ENCODE measurements around the gene SPANXN2.
"Not testable (repeated sequence)": the region's sequence is repeated elsewhere in the genome, so short reads cannot be mapped to it uniquely, and the experiment has no call there.

Gene SPANXN2

DNA sequence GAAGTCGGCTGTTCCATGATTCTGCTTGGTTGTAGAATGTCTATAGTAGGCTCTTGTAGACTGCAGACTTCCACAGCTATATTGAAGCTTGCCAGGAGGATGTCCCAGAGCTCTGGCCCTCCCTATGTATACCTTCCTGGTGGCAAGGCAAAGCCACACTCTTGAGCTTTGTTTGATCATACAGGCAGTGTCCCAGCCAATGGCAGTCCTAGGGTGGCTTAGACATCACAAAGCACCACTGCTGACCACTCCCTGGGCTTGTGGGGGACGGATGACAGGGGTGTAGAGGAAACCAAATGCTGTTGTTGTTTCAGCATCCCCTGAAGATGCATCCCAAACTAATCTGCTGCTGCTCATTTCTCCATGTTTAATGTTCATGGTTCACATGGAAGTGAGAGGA, at the start of gene SPANXN2:
Gene SPANXN2, minus strand, starts transcription at position 101 of the 400 bp plus-strand sequence. Its CDS starts 84 bp downstream, at position 17.
- DNase-seq, result not testable (repeated sequence)

- no peak for DNase-seq
Observed at GRCh38 chrX:143768976-143769375, 48.4 kb upstream of the SPANXN2 start.

DNA sequence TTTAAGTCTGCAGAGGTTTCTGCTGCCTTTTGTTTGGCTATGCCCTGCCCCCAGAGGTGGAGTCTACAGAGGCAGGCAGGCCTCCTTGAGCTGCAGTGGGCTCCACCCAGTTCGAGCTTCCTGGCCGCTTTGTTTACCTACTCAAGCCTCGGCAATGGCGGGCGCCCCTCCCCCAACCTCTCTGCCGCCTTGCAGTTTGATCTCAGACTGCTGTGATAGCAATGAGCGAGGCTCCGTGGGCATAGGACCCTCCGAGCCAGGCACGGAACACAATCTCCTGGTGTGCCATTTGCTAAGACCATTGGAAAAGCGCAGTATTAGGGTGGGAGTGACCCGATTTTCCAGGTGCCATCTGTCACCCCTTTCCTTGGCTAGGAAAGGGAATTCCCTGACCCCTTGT, 47.2 kb upstream of the SPANXN2 start:
- not testable (repeated sequence) for DNase-seq

DNA sequence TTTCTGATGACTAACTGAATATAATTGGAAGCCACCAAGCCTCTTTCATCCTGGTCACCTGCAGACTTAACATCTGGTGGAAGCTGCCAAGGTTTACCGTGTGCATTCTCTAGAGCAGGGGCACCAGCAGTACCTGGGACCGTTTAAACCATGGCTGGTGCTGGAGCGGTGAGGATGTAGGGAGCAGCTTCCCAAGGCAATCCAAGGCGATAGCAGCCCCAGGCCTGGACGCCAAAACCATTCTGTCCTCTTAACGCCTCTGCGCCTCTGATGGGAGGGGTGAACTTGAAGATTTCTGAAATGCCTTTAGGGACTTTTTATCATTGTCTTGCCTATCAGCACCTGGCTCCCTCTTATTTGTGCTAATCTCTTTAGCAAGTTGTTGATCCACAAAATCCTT, 37.3 kb upstream of the SPANXN2 start:
- no peak for DNase-seq

DNA sequence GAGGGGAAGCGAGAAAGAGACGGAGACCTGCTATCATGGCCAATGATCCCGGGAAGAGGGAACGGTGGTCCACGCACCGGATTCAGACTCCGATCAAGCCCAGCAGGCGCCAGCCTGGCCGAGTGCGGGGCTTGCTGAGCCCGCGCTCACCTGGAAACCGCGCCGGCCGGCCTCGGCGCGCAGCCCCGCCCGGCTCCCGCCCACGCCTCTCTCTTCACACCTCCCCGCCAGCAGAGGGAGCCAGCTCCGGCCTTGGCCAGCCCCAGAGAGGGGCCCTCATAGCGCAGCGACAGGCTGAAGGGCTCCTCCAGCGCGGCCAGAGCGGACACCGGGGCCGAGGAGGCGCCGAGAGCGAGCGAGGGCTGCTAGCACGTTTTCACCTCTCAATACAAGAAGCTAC, 36.8 kb upstream of the SPANXN2 start:
- no peak for DNase-seq

DNA sequence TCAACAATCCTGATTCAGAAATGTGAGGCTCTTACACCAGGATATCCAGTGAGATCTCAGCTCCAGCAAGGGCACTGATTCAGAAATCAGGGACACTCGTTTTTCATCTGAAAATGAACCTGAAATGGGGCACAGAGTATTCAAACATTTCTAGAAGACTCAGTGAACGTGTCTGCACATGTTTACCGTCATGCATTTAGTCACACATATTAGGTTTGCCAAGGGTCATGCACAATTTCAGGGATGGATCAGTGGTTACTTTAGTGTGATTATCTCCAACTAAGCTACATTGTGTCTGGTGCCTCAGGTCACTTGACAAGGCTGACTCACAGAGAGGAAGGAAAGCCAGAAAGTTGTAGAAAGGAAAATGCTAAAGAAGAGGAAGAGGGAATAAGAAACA, 33.6 kb upstream of the SPANXN2 start:
- no peak for DNase-seq

- DNase-seq, result no peak
Observed at GRCh38 chrX:143733866-143734265, 13.3 kb upstream of the SPANXN2 start.

- no peak for DNase-seq
Observed at GRCh38 chrX:143726296-143726695, 5.7 kb upstream of the SPANXN2 start.

- no peak for DNase-seq
Observed at GRCh38 chrX:143701460-143701859, 19.1 kb downstream of the SPANXN2 start.

DNA sequence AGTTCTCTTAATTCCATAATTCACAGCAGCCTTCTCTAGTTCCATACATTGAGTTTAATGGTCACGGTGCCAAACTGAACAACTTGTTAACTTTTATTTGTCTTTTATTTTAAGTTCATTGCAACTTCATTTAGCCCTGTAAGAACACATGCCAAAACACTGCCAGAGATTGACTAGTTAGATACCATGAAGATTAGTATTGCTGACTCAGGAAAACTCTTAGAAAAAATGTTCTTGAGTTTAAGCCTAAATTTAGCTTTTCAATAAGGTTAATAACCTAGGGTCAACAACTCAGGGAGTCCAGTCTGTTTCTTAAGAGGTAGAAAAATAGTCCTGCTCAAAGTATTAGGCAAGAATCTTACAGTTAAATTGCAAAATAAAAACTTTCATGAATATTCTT, 25.7 kb downstream of the SPANXN2 start:
- DNase-seq, result no peak

GRCh38 chrX:143683486-143683885, 37.1 kb downstream of the SPANXN2 start:
- no peak for DNase-seq

DNA sequence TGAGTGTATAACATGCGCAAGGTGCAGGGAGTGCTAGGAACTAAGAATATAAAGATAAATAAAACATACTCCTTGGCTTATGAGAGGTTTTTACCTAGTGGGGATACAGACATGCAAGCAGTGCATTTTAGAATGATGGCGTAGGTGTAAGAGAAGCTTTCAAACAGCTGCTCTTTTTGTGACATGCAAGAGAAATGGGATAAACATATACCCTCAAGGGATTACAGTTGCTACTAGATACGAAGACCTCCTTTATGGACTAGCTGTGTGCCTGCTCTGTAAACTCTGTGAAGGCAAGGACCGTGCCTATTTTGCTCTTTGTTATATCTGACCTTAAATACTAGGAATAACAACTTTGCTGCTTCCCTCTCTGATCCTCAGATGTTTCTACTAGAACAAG, 45.6 kb downstream of the SPANXN2 start:
- DNase-seq, result no peak

- DNase-seq, result no peak
Observed at GRCh38 chrX:143669395-143669794, 51.2 kb downstream of the SPANXN2 start.

GRCh38 chrX:143664302-143664701, 56.2 kb downstream of the SPANXN2 start:
- DNase-seq, result no peak

GRCh38 chrX:143663755-143664154, 56.8 kb downstream of the SPANXN2 start:
- DNase-seq, result no peak

All from CD4-positive, alpha-beta T cell treated with Interleukin-1 beta for 1 hour (primary cell).